H1 (cell line): ENCODE results near the gene KRTAP10-5. TPM values are rescaled to one million over a fixed set of nuclear protein-coding genes. Genes with fewer than 3 reads are reported as not detected.

Source experiments
- CTCF ChIA-PET: fragments of 300-600 bp; sonication (Branson Sonifier 250); formaldehyde crosslinking; loops from one replicate; lab custom pipeline; 2021; ENCODE audit not compliant: partially characterized antibody; lab: Charles Lee
- POLR2A ChIA-PET: fragments of 300-600 bp; sonication (Branson Sonifier 250); formaldehyde crosslinking; loops from one replicate; lab custom pipeline; 2021; ENCODE audit warnings: inconsistent platforms; ENCODE audit not compliant: partially characterized antibody; lab: Charles Lee
- DNase-seq, 2 experiments: peaks; one replicate each; pipeline versions ENCODE4 v3.0.0 to v3.0.0-alpha.2; 2010 to 2022; ENCODE audit warnings: low spot score in 2 of 2, low read depth in 1 of 2, mixed read lengths in 1 of 2
- FAIRE-seq: peaks from 2 replicates; lab custom pipeline; 2011; peaks lifted over from hg19 to GRCh38; lab: Jason Lieb, UNC
- H2AFZ ChIP-seq: 2 replicates; pipeline ENCODE4 v1.8.1; 2012; ENCODE audit warnings: low read length, inconsistent platforms
- H2AK5ac ChIP-seq: 2 replicates; pipeline ENCODE4 v1.6.1; 2013; ENCODE audit warnings: low read depth, low read length
- H2BK120ac ChIP-seq: replicated peaks from 2 replicates; pipeline ENCODE3; 2013; ENCODE audit warnings: low read depth, low read length, inconsistent platforms
- H2BK12ac ChIP-seq: 2 replicates; pipeline ENCODE4 v1.6.1; 2013; ENCODE audit warnings: low read depth, low read length
- H2BK15ac ChIP-seq: 2 replicates; pipeline ENCODE4 v1.6.1; 2013; ENCODE audit warnings: low read length
- H2BK20ac ChIP-seq: 2 replicates; pipeline ENCODE4 v1.6.1; 2013; ENCODE audit warnings: low read length
- H2BK5ac ChIP-seq: 2 replicates; pipeline ENCODE4 v1.6.1; 2013; ENCODE audit warnings: low read depth, low read length
- H3K14ac ChIP-seq: 2 replicates; pipeline ENCODE4 v1.6.1; 2013; ENCODE audit warnings: inconsistent platforms; ENCODE audit not compliant: insufficient read length
- H3K18ac ChIP-seq: 2 replicates; pipeline ENCODE4 v1.6.1; 2013; ENCODE audit warnings: low read length; ENCODE audit errors: extremely low read depth
- H3K23ac ChIP-seq: 2 replicates; pipeline ENCODE4 v1.6.1; 2013; ENCODE audit warnings: inconsistent platforms; ENCODE audit not compliant: insufficient read length
- H3K23me2 ChIP-seq: 2 replicates; pipeline ENCODE4 v1.6.1; 2013; ENCODE audit warnings: low read depth, low read length
- H3K27ac ChIP-seq: 2 replicates; pipeline ENCODE4 v1.6.1; 2011; ENCODE audit warnings: low read depth, low read length, inconsistent platforms
- H3K27me3 ChIP-seq, 4 experiments: replicated peaks in 1 of 4; 1 replicate in 1 of 4; 2 replicates in 3 of 4; pipeline versions ENCODE4 v1.6.1 to v1.8.1; 2011 to 2013; ENCODE audit warnings: low read length in 3 of 4, mild to moderate bottlenecking in 3 of 4, inconsistent platforms in 2 of 4, mixed read lengths in 2 of 4, moderate library complexity in 1 of 4; ENCODE audit not compliant: control insufficient read depth in 3 of 4, insufficient read depth in 3 of 4; ENCODE audit errors: extremely low read depth in 1 of 4
- H3K36me3 ChIP-seq, 4 experiments: 2 replicates each; pipeline versions ENCODE4 v1.6.1 to v1.8.1; 2011 to 2013; ENCODE audit warnings: mild to moderate bottlenecking in 4 of 4, low read length in 3 of 4, moderate library complexity in 2 of 4, control low read depth in 1 of 4, inconsistent platforms in 1 of 4; ENCODE audit not compliant: insufficient read depth in 4 of 4, control insufficient read depth in 2 of 4
- H3K4ac ChIP-seq: replicated peaks from 2 replicates; pipeline ENCODE3; 2013; ENCODE audit warnings: low read length, low read depth, mixed read lengths, inconsistent platforms; ENCODE audit not compliant: insufficient read length
- H3K4me1 ChIP-seq, 4 experiments: replicated peaks in 1 of 4; 1 replicate in 1 of 4; 2 replicates in 3 of 4; pipeline versions ENCODE4 v1.6.1 to v1.8.1; 2011 to 2013; ENCODE audit warnings: low read length in 3 of 4, inconsistent platforms in 2 of 4, mixed read lengths in 1 of 4; ENCODE audit not compliant: insufficient read depth in 4 of 4, control insufficient read depth in 3 of 4
- H3K4me2 ChIP-seq, 2 experiments: 2 replicates each; pipeline versions ENCODE4 v1.6.1 to v1.8.1; 2011 to 2013; ENCODE audit warnings: low read depth in 2 of 2, low read length in 2 of 2, control low read depth in 1 of 2, inconsistent platforms in 1 of 2, mild to moderate bottlenecking in 1 of 2; ENCODE audit not compliant: insufficient read depth in 1 of 2
- H3K4me3 ChIP-seq, 4 experiments: fragments of 200-600, 300-600 bp in 1 of 4; sonication (generic), shearing (Covaris generic), sonication (Bioruptor Twin) in 1 of 4; 2 replicates each; pipeline versions ENCODE4 v1.5.1 to v1.8.1; 2011 to 2016; ENCODE audit warnings: low read length in 4 of 4, low read depth in 3 of 4, control low read depth in 2 of 4, inconsistent platforms in 2 of 4, mild to moderate bottlenecking in 2 of 4, mixed read lengths in 1 of 4, moderate library complexity in 1 of 4; ENCODE audit not compliant: insufficient read depth in 2 of 4; ENCODE audit errors: extremely low read depth in 1 of 4
- H3K56ac ChIP-seq: replicated peaks from 2 replicates; pipeline ENCODE3; 2013; ENCODE audit warnings: low read depth, mild to moderate bottlenecking, mixed read lengths, low read length, inconsistent platforms; ENCODE audit not compliant: insufficient read length
- H3K79me1 ChIP-seq: 2 replicates; pipeline ENCODE4 v1.6.1; 2013; ENCODE audit warnings: low read depth, low read length, control low read depth
- H3K79me2 ChIP-seq, 2 experiments: 2 replicates each; pipeline versions ENCODE4 v1.6.1 to v1.8.1; 2012 to 2013; ENCODE audit warnings: low read length in 2 of 2, mild to moderate bottlenecking in 2 of 2, inconsistent platforms in 1 of 2; ENCODE audit not compliant: insufficient read depth in 2 of 2, control insufficient read depth in 1 of 2
- H3K9ac ChIP-seq, 4 experiments: replicated peaks in 1 of 4; 1 replicate in 1 of 4; 2 replicates in 3 of 4; pipeline versions ENCODE4 v1.6.1 to v1.8.1; 2011 to 2013; ENCODE audit warnings: low read depth in 3 of 4, low read length in 3 of 4, control low read depth in 2 of 4, mild to moderate bottlenecking in 2 of 4, moderate library complexity in 2 of 4, inconsistent platforms in 1 of 4; ENCODE audit errors: extremely low read depth in 1 of 4
- H3K9me3 ChIP-seq, 2 experiments: 2 replicates each; pipeline versions ENCODE4 v1.6.1 to v1.8.1; 2012 to 2013; ENCODE audit warnings: mild to moderate bottlenecking in 2 of 2, moderate library complexity in 2 of 2, control low read depth in 1 of 2, inconsistent platforms in 1 of 2, low read depth in 1 of 2, low read length in 1 of 2, mixed read lengths in 1 of 2; ENCODE audit not compliant: insufficient read depth in 2 of 2
- H4K20me1 ChIP-seq, 2 experiments: replicated peaks in 1 of 2; 2 replicates each; pipeline versions ENCODE3 to v1.8.1; 2011 to 2013; ENCODE audit warnings: inconsistent platforms in 2 of 2, low read length in 2 of 2, mild to moderate bottlenecking in 1 of 2; ENCODE audit not compliant: insufficient read depth in 2 of 2, control insufficient read depth in 1 of 2
- H4K5ac ChIP-seq: 2 replicates; pipeline ENCODE4 v1.6.1; 2013; ENCODE audit warnings: low read length, low read depth, mixed read lengths, inconsistent platforms; ENCODE audit not compliant: insufficient read length
- H4K8ac ChIP-seq: 2 replicates; pipeline ENCODE4 v1.8.0; 2013; ENCODE audit warnings: mild to moderate bottlenecking, moderate library complexity, low read length, inconsistent platforms; ENCODE audit not compliant: insufficient read depth; ENCODE audit errors: extremely low read depth
- H4K91ac ChIP-seq: replicated peaks from 2 replicates; pipeline ENCODE3; 2013; ENCODE audit warnings: low read length, mixed read lengths, inconsistent platforms; ENCODE audit not compliant: insufficient read length
- BRCA1 ChIP-seq: IDR thresholded peaks from 2 replicates; pipeline ENCODE4 v1.6.1; 2012; ENCODE audit warnings: low read depth, low read length, improper control_type of control experiment
- CBX8 ChIP-seq: fragments of 300-800, 300-1000 bp; sonication (generic); IDR thresholded peaks from 2 replicates; pipeline ENCODE4 v1.7.1; 2016; ENCODE audit warnings: low read depth, low read length, borderline replicate concordance
- EGR1 ChIP-seq: IDR thresholded peaks from 2 replicates; pipeline ENCODE4 v1.6.1; 2011; ENCODE audit warnings: low read depth, low read length, borderline replicate concordance
- GTF2F1 ChIP-seq: IDR thresholded peaks from 2 replicates; pipeline ENCODE4 v1.6.1; 2012; ENCODE audit warnings: low read depth, low read length, improper control_type of control experiment, borderline replicate concordance
- MAFK ChIP-seq: IDR thresholded peaks from 2 replicates; pipeline ENCODE4 v1.6.1; 2012; ENCODE audit warnings: low read depth, mild to moderate bottlenecking, improper control_type of control experiment, low read length
- RXRA ChIP-seq: IDR thresholded peaks from 2 replicates; pipeline ENCODE4 v1.6.1; 2011; ENCODE audit warnings: low read depth, mild to moderate bottlenecking, low read length, moderate library complexity; ENCODE audit not compliant: insufficient read depth
- SAP30 ChIP-seq: fragments of 300-600 bp; sonication (generic); IDR thresholded peaks from 2 replicates; pipeline ENCODE4 v1.7.1; 2012; ENCODE audit warnings: low read length, moderate library complexity, mild to moderate bottlenecking, inconsistent platforms; ENCODE audit not compliant: insufficient read depth, insufficient replicate concordance
- SIRT6 ChIP-seq: IDR thresholded peaks from one replicate; pipeline ENCODE4 v1.7.1; 2012; ENCODE audit warnings: low read length, inconsistent platforms
- SP4 ChIP-seq: IDR thresholded peaks from 2 replicates; pipeline ENCODE4 v1.6.1; 2012; ENCODE audit warnings: low read length, inconsistent platforms
- TAF1 ChIP-seq: IDR thresholded peaks from 2 replicates; pipeline ENCODE4 v1.6.1; 2011; ENCODE audit warnings: mild to moderate bottlenecking, low read depth, low read length
- TBP ChIP-seq: IDR thresholded peaks from 2 replicates; pipeline ENCODE4 v1.6.1; 2011; ENCODE audit warnings: low read depth, low read length, improper control_type of control experiment
- ZNF274 ChIP-seq: IDR thresholded peaks from 2 replicates; pipeline ENCODE4 v1.7.0; 2012; ENCODE audit warnings: low read length, borderline replicate concordance; ENCODE audit errors: extremely low read depth
- WGBS, 2 experiments: shearing (Covaris generic) in 1 of 2; methylation state at CpG; one replicate each; pipeline versions ENCODE4 v1.1.6 to v1.1.7; 2013 to 2015; ENCODE audit warnings: low lambda C conversion rate in 2 of 2, mixed read lengths in 2 of 2, inconsistent platforms in 1 of 2, low coverage in 1 of 2, missing lambda C conversion rate in 1 of 2; ENCODE audit not compliant: insufficient replicate concordance in 2 of 2, insufficient coverage in 1 of 2, insufficient read length in 1 of 2; ENCODE audit errors: extremely low coverage in 1 of 2, missing lambda C conversion rate in 1 of 2; 5-methylcytosine and 5-hydroxymethylcytosine counted together
- polyA plus RNA-seq, 7 experiments: library from polyadenylated mRNA; depleted of rRNA in 3 of 7; stranded (reverse) in 5 of 7; unstranded in 2 of 7; fragments of >200 nt in 5 of 7; fragments of 200-250 nt in 2 of 7; gene quantifications; 1 replicate in 5 of 7; 2 replicates in 1 of 7; 4 replicates in 1 of 7; pipeline versions ENCODE4 v1.2.1 to v1.2.3, GENCODE V29; 2011 to 2013; ENCODE audit warnings: missing spikeins in 2 of 7, mixed read lengths in 2 of 7
- total RNA-seq: library from RNA; stranded (reverse); fragmentation: NEBNext Ultra II Directional; extraction: Animal tissue kit (Norgen Biotek cat#: 25700); gene quantifications from 2 replicates; pipeline ENCODE4 v1.2.1, GENCODE V29; 2021

Gene KRTAP10-5
- total and polyA plus RNA-seq, 2 of the 8 experiments (the other 6 are each of a cell fraction or from before 2014, with no cell fraction given) = 0.09 TPM; not detected in 1

GRCh38 chr21:44606495-44606894, 26.1 kb upstream of the KRTAP10-5 start:
- FAIRE-seq = no peak
- POLR2A ChIA-PET = no interaction called here
- no peak overlapping the region for H3K56ac ChIP-seq
- TF ChIP-seq RXRA (no peak), GTF2F1 (no peak), SIRT6 (no peak), BRCA1 (no peak), ZNF274 (no peak), TBP (no peak), TAF1 (no peak), EGR1 (no peak), CBX8 (no peak), MAFK (no peak), SP4 (no peak), SAP30 (no peak)
- TF ChIP-seq, all 59 proteins: peak for 0
- no peaks in the 10 kb centered on the region for H3K79me1 ChIP-seq
- no peaks in the 10 kb centered on the region for H4K20me1 ChIP-seq
- no peak overlapping the region for H3K23ac ChIP-seq
- CTCF ChIA-PET = no interaction called here
- H2BK120ac ChIP-seq = no peak overlapping the region
- H2BK5ac ChIP-seq = no peak overlapping the region
- no peak overlapping the region for H2BK15ac ChIP-seq
- no peaks in the 10 kb centered on the region for H3K27me3 ChIP-seq
- peaks cover 12 to 15% of the 10 kb centered on the region in 2 experiments; a peak in 3 of 4 replicates for H3K9me3 ChIP-seq
- H3K27ac ChIP-seq = no peak overlapping the region
- H3K23me2 ChIP-seq = 0 out of 2 replicates have a peak, but pooled peaks cover 2% of the 10 kb centered on the region
- H3K18ac ChIP-seq = no peak overlapping the region
- no peaks in the 10 kb centered on the region; a peak in 1 of 8 replicates for H3K36me3 ChIP-seq
- no peak overlapping the region for H3K4me2 ChIP-seq
- no peak overlapping the region for H4K8ac ChIP-seq
- no peak overlapping the region for H3K4ac ChIP-seq
- no peak overlapping the region for H3K4me3 ChIP-seq
- H4K91ac ChIP-seq = no peak overlapping the region
- H3K4me1 ChIP-seq = no peaks in the 10 kb centered on the region; a peak in 1 of 7 replicates
- 79% methylated on average over 4 of the region's 4 CpGs; no CpG with 5 or more reads in 1 of the 2 experiments for WGBS, 2 experiments
- H3K14ac ChIP-seq = no peak overlapping the region
- no peak overlapping the region for H2BK12ac ChIP-seq
- H4K5ac ChIP-seq = no peak overlapping the region
- no peak overlapping the region for H2AK5ac ChIP-seq
- H3K79me2 ChIP-seq = no peaks in the 10 kb centered on the region
- no peak overlapping the region for H2AFZ ChIP-seq
- no peak for DNase-seq
- H3K9ac ChIP-seq = no peak overlapping the region
- no peak overlapping the region for H2BK20ac ChIP-seq
